HG02943 (cell line): ENCODE results near the gene MGMT.

Experiments
- ATAC-seq: cut with Tn5 transposase; IDR thresholded peaks from one replicate; pipeline ENCODE4 v1.9.1; 2021; ENCODE audit warnings: mild to moderate bottlenecking, low read depth, moderate library complexity; ENCODE audit not compliant: unreplicated experiment

Gene MGMT

GRCh38 chr10:129809431-129809830 lies 342.4 kb downstream of the MGMT start:
- ATAC-seq = no peak

- no peak for ATAC-seq
Observed at GRCh38 chr10:129809841-129810240, 342.8 kb downstream of the MGMT start.

- ATAC-seq = no peak
Observed at GRCh38 chr10:129811208-129811607, 344.2 kb downstream of the MGMT start.

- ATAC-seq = no peak
Observed at GRCh38 chr10:129812398-129812797, 345.4 kb downstream of the MGMT start.

- no peak for ATAC-seq
Observed at GRCh38 chr10:129814681-129815646, 347.9 kb downstream of the MGMT start.

GRCh38 chr10:129815898-129816655 lies 349.0 kb downstream of the MGMT start:
- ATAC-seq = no peak

GRCh38 chr10:129816656-129817045 lies 349.6 kb downstream of the MGMT start:
- no peak for ATAC-seq
